Erythroblast (primary cell): ENCODE data around the gene ASCL3.
A peak's percentile ranks its signal among the peaks of the same experiment; 100 is the strongest.

Experiments
- DNase-seq, 2 experiments: peaks; one replicate each; lab custom pipeline; 2025; lab: John Stamatoyannopoulos, UW
- GATA1 ChIP-seq: IDR thresholded peaks from 2 replicates; pipeline ENCODE4 v1.6.1; 2011; ENCODE audit warnings: low read depth, mild to moderate bottlenecking, control low read depth, low read length, moderate library complexity
- POLR2A ChIP-seq: IDR thresholded peaks from 2 replicates; pipeline ENCODE4 v1.6.1; 2011; ENCODE audit warnings: mild to moderate bottlenecking, low read length

Gene ASCL3

GRCh38 chr11:8932564-8933180, 10.1 kb downstream of the ASCL3 start, which contains the start of gene C11orf16:
C11orf16 (minus strand) TSS chr11:8932947; CDS start chr11:8932308, 639 bp downstream.
- DNase-seq, result no peak
- no peak for TF ChIP-seq GATA1
- no peak for TF ChIP-seq POLR2A

- TF ChIP-seq GATA1, result no peak
- TF ChIP-seq POLR2A, result no peak
- no peak for DNase-seq
Observed at GRCh38 chr11:8930456-8931175, 12.2 kb downstream of the ASCL3 start.

- no peak for TF ChIP-seq GATA1
- TF ChIP-seq POLR2A, result no peak
- no peak for DNase-seq
Observed at GRCh38 chr11:8928981-8929615, 13.7 kb downstream of the ASCL3 start.

- no peak for DNase-seq
- no peak for TF ChIP-seq GATA1
- no peak for TF ChIP-seq POLR2A
Observed at GRCh38 chr11:8928205-8928604, 14.6 kb downstream of the ASCL3 start.

GRCh38 chr11:8927233-8927632, 15.6 kb downstream of the ASCL3 start:
- TF ChIP-seq GATA1, result no peak
- TF ChIP-seq POLR2A, result no peak
- no peak for DNase-seq

- DNase-seq, result no peak
Observed at GRCh38 chr11:8926236-8926635, 16.6 kb downstream of the ASCL3 start.

GRCh38 chr11:8925711-8926110, 17.1 kb downstream of the ASCL3 start:
- no peak for DNase-seq
- no peak for TF ChIP-seq GATA1
- no peak for TF ChIP-seq POLR2A

More at GRCh38 chr11:8926236-8926635, 16.6 kb downstream of the ASCL3 start:
- no peak for TF ChIP-seq POLR2A
- TF ChIP-seq GATA1, result no peak

GRCh38 chr11:8922691-8923090, 20.1 kb downstream of the ASCL3 start:
- no peak for DNase-seq
- TF ChIP-seq GATA1 (no peak), POLR2A (no peak)

GRCh38 chr11:8917157-8917825, 25.5 kb downstream of the ASCL3 start:
- DNase-seq, result no peak
- TF ChIP-seq GATA1 (no peak), POLR2A (no peak)

- TF ChIP-seq POLR2A (no peak), GATA1 (no peak)
- DNase-seq, result no peak
Observed at GRCh38 chr11:8914661-8915018, 28.2 kb downstream of the ASCL3 start.

GRCh38 chr11:8913961-8914660, 28.7 kb downstream of the ASCL3 start:
- TF ChIP-seq POLR2A, result peak; percentile 54
- no peak for TF ChIP-seq GATA1
- peak; percentile 59 to 68 for DNase-seq

GRCh38 chr11:8911029-8911823, 31.6 kb downstream of the ASCL3 start, which contains the start of gene AKIP1:
AKIP1 (plus strand) TSS chr11:8911189; CDS start chr11:8911450, 261 bp downstream.
- TF ChIP-seq GATA1 (no peak), POLR2A (peak; percentile 62)

More at GRCh38 chr11:8911029-8911823, 31.6 kb downstream of the ASCL3 start, which contains the start of gene AKIP1:
- DNase-seq, result peak; percentile 91 to 92
